H1 (cell line): ENCODE data around the gene SLC7A10.

ENCODE experiments used
- EP300 ChIP-seq, 2 experiments: IDR thresholded peaks; 1 replicate in 1 of 2; 2 replicates in 1 of 2; pipeline ENCODE4 v1.6.1; 2011 to 2012; ENCODE audit warnings: low read depth in 2 of 2, low read length in 2 of 2, mild to moderate bottlenecking in 2 of 2, borderline replicate concordance in 1 of 2, inconsistent platforms in 1 of 2, moderate library complexity in 1 of 2
- JUND ChIP-seq: IDR thresholded peaks from 2 replicates; pipeline ENCODE4 v1.6.1; 2011; ENCODE audit warnings: mild to moderate bottlenecking, improper control_type of control experiment, low read length
- NRF1 ChIP-seq: IDR thresholded peaks from 2 replicates; pipeline ENCODE4 v1.6.1; 2011; ENCODE audit warnings: mild to moderate bottlenecking, low read depth, low read length, improper control_type of control experiment
- PHF8 ChIP-seq: fragments of 200-600 bp; sonication (generic); conservative IDR thresholded peaks from 2 replicates; pipeline ENCODE4 v1.7.1; 2012; ENCODE audit warnings: low read depth, mild to moderate bottlenecking, inconsistent platforms, low read length, moderate library complexity
- SP1 ChIP-seq: IDR thresholded peaks from 2 replicates; pipeline ENCODE4 v1.6.1; 2011; ENCODE audit warnings: low read depth, low read length
- SUZ12 ChIP-seq: fragments of 200-600 bp; sonication (generic); IDR thresholded peaks from 2 replicates; pipeline ENCODE4 v1.6.1; 2012; ENCODE audit warnings: mild to moderate bottlenecking, inconsistent platforms, low read length, moderate library complexity, mixed read lengths
- YY1 ChIP-seq: IDR thresholded peaks from 2 replicates; pipeline ENCODE4 v1.6.1; 2011; ENCODE audit warnings: low read depth, mild to moderate bottlenecking, low read length
- TF ChIP-seq, protein P1 (sequence below): IDR thresholded peaks from 2 replicates; pipeline ENCODE4 v1.6.1; 2012; ENCODE audit warnings: inconsistent platforms
- TF ChIP-seq, protein P2 (sequence below), 3 experiments: IDR thresholded peaks; 1 replicate in 2 of 3; 2 replicates in 1 of 3; pipeline versions ENCODE4 v1.5.1 to v1.6.1; 2011; ENCODE audit warnings: low read length in 3 of 3, mild to moderate bottlenecking in 3 of 3, inconsistent platforms in 2 of 3, low read depth in 1 of 3, moderate library complexity in 1 of 3; ENCODE audit not compliant: insufficient read depth in 1 of 3; ENCODE audit errors: control extremely low read depth in 1 of 3

DNA sequence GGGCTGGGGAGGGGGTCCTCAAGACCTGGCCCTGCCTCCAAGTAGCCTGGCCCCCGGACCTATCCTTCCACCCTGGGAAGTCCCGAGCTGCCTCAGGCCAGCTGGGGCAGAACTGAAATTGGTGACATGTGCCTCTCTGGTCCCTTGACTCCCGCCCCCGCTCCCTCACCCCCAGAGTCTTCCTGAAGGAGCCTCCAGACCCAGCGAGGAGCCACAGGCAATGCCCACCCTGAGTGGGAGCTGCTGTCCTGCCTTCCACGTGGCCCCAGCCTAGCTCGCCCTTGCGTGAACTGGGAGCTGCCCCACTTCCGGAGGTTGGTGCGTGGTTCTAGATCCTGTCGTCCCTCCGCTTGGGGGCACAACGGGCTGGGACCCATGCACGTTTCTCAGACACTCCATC lies 42.1 kb upstream of the SLC7A10 start:
- TF ChIP-seq, protein P1, sequence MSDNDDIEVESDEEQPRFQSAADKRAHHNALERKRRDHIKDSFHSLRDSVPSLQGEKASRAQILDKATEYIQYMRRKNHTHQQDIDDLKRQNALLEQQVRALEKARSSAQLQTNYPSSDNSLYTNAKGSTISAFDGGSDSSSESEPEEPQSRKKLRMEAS = no peak
- TF ChIP-seq, protein P2, sequence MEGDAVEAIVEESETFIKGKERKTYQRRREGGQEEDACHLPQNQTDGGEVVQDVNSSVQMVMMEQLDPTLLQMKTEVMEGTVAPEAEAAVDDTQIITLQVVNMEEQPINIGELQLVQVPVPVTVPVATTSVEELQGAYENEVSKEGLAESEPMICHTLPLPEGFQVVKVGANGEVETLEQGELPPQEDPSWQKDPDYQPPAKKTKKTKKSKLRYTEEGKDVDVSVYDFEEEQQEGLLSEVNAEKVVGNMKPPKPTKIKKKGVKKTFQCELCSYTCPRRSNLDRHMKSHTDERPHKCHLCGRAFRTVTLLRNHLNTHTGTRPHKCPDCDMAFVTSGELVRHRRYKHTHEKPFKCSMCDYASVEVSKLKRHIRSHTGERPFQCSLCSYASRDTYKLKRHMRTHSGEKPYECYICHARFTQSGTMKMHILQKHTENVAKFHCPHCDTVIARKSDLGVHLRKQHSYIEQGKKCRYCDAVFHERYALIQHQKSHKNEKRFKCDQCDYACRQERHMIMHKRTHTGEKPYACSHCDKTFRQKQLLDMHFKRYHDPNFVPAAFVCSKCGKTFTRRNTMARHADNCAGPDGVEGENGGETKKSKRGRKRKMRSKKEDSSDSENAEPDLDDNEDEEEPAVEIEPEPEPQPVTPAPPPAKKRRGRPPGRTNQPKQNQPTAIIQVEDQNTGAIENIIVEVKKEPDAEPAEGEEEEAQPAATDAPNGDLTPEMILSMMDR (IDR thresholded peaks at IDR 0.05; ENCODE audit: control extremely low read depth in 1 of 3, insufficient read depth in 1 of 3, low read depth in 1 of 3, low read length in 3 of 3) = no peak
- TF ChIP-seq SP1 (no peak), YY1 (no peak), PHF8 (no peak), NRF1 (no peak), JUND (no peak), EP300 (IDR thresholded peaks at IDR 0.05; ENCODE audit: borderline replicate concordance in 1 of 2, low read depth in 2 of 2, low read length in 2 of 2) (no peak), SUZ12 (no peak)
